ENCODE measurements around the gene IFT80. TPM values are rescaled to one million over a fixed set of nuclear protein-coding genes. Genes with fewer than 3 reads are reported as not detected.
A peak's percentile ranks its signal among the peaks of the same experiment; 100 is the strongest.

IFT80 gene
- total and polyA plus RNA-seq, 2 donors (not counting 3 experiments of a cell fraction or from before 2014, with no cell fraction given): 7.3 to 22.5 TPM

MicroRNAs within 50 kb of the gene (microRNA counts, 767-probe panel; counts per million panel counts)
- microRNA hsa-miR-15b-5p: 22,013 counts per million, percentile 99 among the panel's probes with 10 or more counts

Small RNA genes lying within 50 kb of the gene (microRNA-seq; reads per million reads assigned to microRNA genes)
- gene MIR15B (ENCODE audit: borderline number of aligned reads, borderline replicate concordance) (1,240 reads per million, percentile 83 among the genes with 10 or more reads in this experiment), gene MIR16-2 (ENCODE audit: borderline number of aligned reads, borderline replicate concordance) (149 reads per million, percentile 60 among the genes with 10 or more reads in this experiment)

Small RNA genes lying within 50 kb of the gene (small RNA-seq; reads per million reads assigned to genes)
- gene MIR15B (ENCODE audit: insufficient read depth, insufficient read length, low read depth, low replicate concordance) (1,306 reads per million, percentile 100 among the genes with 10 or more reads in this experiment), gene MIR16-2 (ENCODE audit: insufficient read depth, insufficient read length, low read depth, low replicate concordance) (17.7 reads per million, percentile 76 among the genes with 10 or more reads in this experiment)

Other genes with a start within 250 kb of the IFT80 start
- not detected in 2 replicates for gene C3orf80, start 173.8 kb downstream of the IFT80 start, total RNA-seq
- 0.03 and 0.04 TPM in 2 replicates for gene C3orf80, start 173.8 kb downstream of the IFT80 start, polyA plus RNA-seq
- gene SMC4, start 425 bp upstream of the IFT80 start, total RNA-seq: 126 and 153 TPM in 2 replicates
- gene SMC4, start 425 bp upstream of the IFT80 start, polyA plus RNA-seq: 23.7 and 32.1 TPM in 2 replicates
- gene TRIM59, start 50.6 kb upstream of the IFT80 start, total RNA-seq: 32.5 and 33.0 TPM in 2 replicates
- 6.4 and 6.8 TPM in 2 replicates for gene TRIM59, start 50.6 kb upstream of the IFT80 start, polyA plus RNA-seq
- 70.1 and 80.7 TPM in 2 replicates for gene KPNA4, start 166.3 kb upstream of the IFT80 start, total RNA-seq
- 10.7 and 12.2 TPM in 2 replicates for gene KPNA4, start 166.3 kb upstream of the IFT80 start, polyA plus RNA-seq

Measured in endothelial cell of umbilical vein (primary cell).